ENCODE results near the gene ACAT1.
"Not testable (repeated sequence)": the region's sequence is repeated elsewhere in the genome, so short reads cannot be mapped to it uniquely, and the experiment has no call there.

The ACAT1 gene

GRCh38 chr11:108147150-108147549, 25.8 kb downstream of the ACAT1 start:
- DNase-seq: no peak

GRCh38 chr11:108148556-108148955, 27.2 kb downstream of the ACAT1 start:
- no peak for DNase-seq

GRCh38 chr11:108154591-108154990, 33.2 kb downstream of the ACAT1 start:
- DNase-seq: no peak

GRCh38 chr11:108160970-108161566, 39.7 kb downstream of the ACAT1 start:
- no peak for DNase-seq

GRCh38 chr11:108162878-108163277, 41.5 kb downstream of the ACAT1 start:
- not testable (repeated sequence) for DNase-seq

- DNase-seq: no peak
Observed at GRCh38 chr11:108167624-108168023, 46.3 kb downstream of the ACAT1 start.

GRCh38 chr11:108170184-108170583, 48.8 kb downstream of the ACAT1 start:
- no peak for DNase-seq

GRCh38 chr11:108177570-108177969, 56.2 kb downstream of the ACAT1 start:
- DNase-seq: no peak

GRCh38 chr11:108193725-108194124, 72.4 kb downstream of the ACAT1 start:
- no peak for DNase-seq

GRCh38 chr11:108196901-108197300, 75.5 kb downstream of the ACAT1 start:
- no peak for DNase-seq

Measured in fibroblast of skin of right biceps (primary cell).